SH-SY5Y (cell line): ENCODE data around the gene SND1.

Source experiments
- GATA2 ChIP-seq: IDR thresholded peaks from 2 replicates; pipeline ENCODE4 v1.6.1; 2011; ENCODE audit warnings: mild to moderate bottlenecking, low read depth, low read length
- GATA3 ChIP-seq: IDR thresholded peaks from 2 replicates; pipeline ENCODE4 v1.6.1; 2011; ENCODE audit warnings: low read depth, mild to moderate bottlenecking, low read length, moderate library complexity

GRCh38 chr7:127896659-127897058, 244.7 kb downstream of the SND1 start:
- TF ChIP-seq GATA2 (no peak), GATA3 (no peak)
